ENCODE data around the gene SLC41A1. TPM values are rescaled to one million over a fixed set of nuclear protein-coding genes. Genes with fewer than 3 reads are reported as not detected.

SLC41A1 gene
- total RNA-seq, 1 experiment from 2014 or later: 33.3 TPM

Other genes with a start within 250 kb of the SLC41A1 start
- gene ELK4, start 181.2 kb downstream of the SLC41A1 start, total RNA-seq (2021; ENCODE audit: unreplicated experiment): 54.6 TPM
- gene SLC45A3, start 132.7 kb downstream of the SLC41A1 start, total RNA-seq (2021; ENCODE audit: unreplicated experiment): 3.0 TPM
- gene NUCKS1, start 63.0 kb downstream of the SLC41A1 start, total RNA-seq (2021; ENCODE audit: unreplicated experiment): 210 TPM
- 15.1 TPM for gene RAB29, start 37.7 kb downstream of the SLC41A1 start, total RNA-seq (2021; ENCODE audit: unreplicated experiment)
- 0.13 TPM for gene PM20D1, start 36.9 kb upstream of the SLC41A1 start, total RNA-seq (2021; ENCODE audit: unreplicated experiment)
- gene SLC26A9, start 130.3 kb upstream of the SLC41A1 start, total RNA-seq (2021; ENCODE audit: unreplicated experiment): not detected
- gene RAB7B, start 190.2 kb upstream of the SLC41A1 start, total RNA-seq (2021; ENCODE audit: unreplicated experiment): 0.05 TPM
- gene CTSE, start 210.7 kb upstream of the SLC41A1 start, total RNA-seq (2021; ENCODE audit: unreplicated experiment): not detected
- not detected for gene RHEX, start 240.0 kb upstream of the SLC41A1 start, total RNA-seq (2021; ENCODE audit: unreplicated experiment)

Measured in Panc1 (cell line).